Smooth muscle cell (in vitro differentiated cells): ENCODE results near the gene CROCC. TPM values are rescaled to one million over a fixed set of nuclear protein-coding genes. Genes with fewer than 3 reads are reported as not detected.

ENCODE experiments used
- DNase-seq: peaks from one replicate; lab custom pipeline; 2025; ENCODE audit not compliant: unreplicated experiment; lab: John Stamatoyannopoulos, UW
- H2AFZ ChIP-seq: fragments of 200-600 bp; sonication (generic); 2 replicates; pipeline ENCODE4 v1.6.0; 2016; ENCODE audit warnings: antibody characterized with exemption, low read depth, mild to moderate bottlenecking
- H3F3A ChIP-seq: fragments of 200-600 bp; sonication (generic); 2 replicates; pipeline ENCODE4 v1.6.0; 2017; ENCODE audit warnings: antibody characterized with exemption, low read depth
- H3K27ac ChIP-seq: fragments of 200-600 bp; sonication (generic); 2 replicates; pipeline ENCODE4 v1.5.1; 2016; ENCODE audit warnings: low read depth, mild to moderate bottlenecking
- H3K27me3 ChIP-seq: fragments of 200-600 bp; sonication (generic); 2 replicates; pipeline ENCODE4 v1.6.1; 2016; ENCODE audit warnings: low read depth, mild to moderate bottlenecking
- H3K36me3 ChIP-seq: fragments of 200-600 bp; sonication (generic); 2 replicates; pipeline ENCODE4 v1.5.1; 2016; ENCODE audit warnings: low read depth
- H3K4me1 ChIP-seq: fragments of 200-600 bp; sonication (generic); 2 replicates; pipeline ENCODE4 v1.5.1; 2016; ENCODE audit warnings: low read depth
- H3K4me2 ChIP-seq: fragments of 200-600 bp; sonication (generic); 2 replicates; pipeline ENCODE4 v1.6.0; 2016; ENCODE audit warnings: mild to moderate bottlenecking
- H3K4me3 ChIP-seq: fragments of 200-600 bp; sonication (generic); 2 replicates; pipeline ENCODE4 v1.5.1; 2016; ENCODE audit warnings: mild to moderate bottlenecking
- H3K79me2 ChIP-seq: fragments of 200-600 bp; sonication (generic); 2 replicates; pipeline ENCODE4 v1.6.0; 2016; ENCODE audit warnings: low read depth, mild to moderate bottlenecking
- H3K9ac ChIP-seq: fragments of 200-600 bp; sonication (generic); 2 replicates; pipeline ENCODE4 v1.6.0; 2016; ENCODE audit warnings: low read depth
- H3K9me3 ChIP-seq: fragments of 200-600 bp; sonication (generic); replicated peaks from 2 replicates; pipeline ENCODE4 v1.5.1; 2016; ENCODE audit warnings: low read depth
- H4K20me1 ChIP-seq: fragments of 200-600 bp; sonication (generic); 2 replicates; pipeline ENCODE4 v1.6.0; 2016; ENCODE audit warnings: low read depth
- WGBS: methylation state at CpG from one replicate; pipeline ENCODE4 v1.1.7; 2016; ENCODE audit warnings: low lambda C conversion rate; 5-methylcytosine and 5-hydroxymethylcytosine counted together
- polyA plus RNA-seq: library from polyadenylated mRNA; unstranded; fragments of >200 nt; fragmentation: Nextera tagmentation; extraction: Ambion mirVana; gene quantifications from 2 replicates; pipeline ENCODE4 v1.2.1, GENCODE V29; 2016
- small RNA-seq: library from RNA; depleted of rRNA; stranded (forward); fragments of <200 nt; gene quantifications from one replicate; pipeline ENCODE3, GENCODE V24; 2014
- total RNA-seq: library from RNA; depleted of rRNA; stranded (reverse); fragments of >200 nt; gene quantifications from 2 replicates; pipeline ENCODE4 v1.2.3, GENCODE V29; 2014
- TF ChIP-seq, protein P1 (sequence below): fragments of 200-600 bp; sonication (generic); IDR thresholded peaks from 2 replicates; pipeline ENCODE4 v1.5.1; 2017; ENCODE audit warnings: borderline replicate concordance, mild to moderate bottlenecking, antibody characterized with exemption; ENCODE audit not compliant: insufficient read depth, poor library complexity, severe bottlenecking

Gene CROCC
- total and polyA plus RNA-seq, 2 experiments from 2014 or later: 19.7 to 24.0 TPM

DNA sequence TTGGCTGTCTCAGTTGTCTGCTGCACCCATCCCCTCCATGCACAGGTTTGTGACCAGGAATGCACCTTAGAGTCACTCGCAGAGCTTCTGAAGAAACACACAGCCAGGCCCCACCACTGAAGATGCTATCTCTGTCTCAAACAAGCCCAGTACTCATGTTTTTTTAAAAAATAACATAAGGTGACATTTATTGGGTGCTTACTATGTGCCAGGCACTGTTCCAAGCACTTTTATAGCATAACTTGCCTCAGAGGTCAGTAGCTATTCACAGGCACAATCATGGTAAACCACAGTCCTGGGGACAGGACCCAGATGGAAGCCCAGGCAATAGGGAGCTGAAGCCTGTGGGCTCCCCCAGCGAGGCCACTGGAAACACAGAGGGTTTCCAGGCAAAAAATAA, 98.8 kb downstream of the CROCC start:
- H3K36me3 ChIP-seq: peaks cover 5% of the 10 kb centered on the region
- no peak for DNase-seq
- WGBS: 81% methylated on average over 2 of the region's 2 CpGs

DNA sequence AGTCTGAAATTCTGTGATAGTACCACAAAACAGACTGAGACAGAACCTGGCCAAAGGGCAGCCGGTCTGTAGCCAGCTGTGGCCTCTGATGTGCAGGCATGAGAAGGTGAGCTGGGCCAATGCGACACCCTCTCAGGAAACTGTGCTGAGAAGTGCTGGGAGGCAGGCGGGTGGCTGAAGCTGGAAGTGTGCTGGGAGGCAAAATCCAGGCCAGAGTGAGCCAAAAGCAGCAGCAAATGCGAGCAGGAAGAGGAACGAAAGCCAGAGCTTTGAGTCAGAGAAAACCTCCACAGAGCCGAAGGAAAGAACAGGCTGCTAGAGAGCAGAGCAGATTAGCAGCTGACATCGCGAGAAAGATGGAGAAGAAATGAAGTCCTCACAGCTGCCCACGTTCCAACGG, 100.2 kb downstream of the CROCC start:
- no peak for DNase-seq
- H3K27me3 ChIP-seq: no peaks in the 10 kb centered on the region
- H3K4me1 ChIP-seq: no peaks in the 10 kb centered on the region
- H3F3A ChIP-seq: peaks cover 11% of the 10 kb centered on the region
- H3K36me3 ChIP-seq: peaks cover 5% of the 10 kb centered on the region
- no peak overlapping the region for H3K9ac ChIP-seq
- no peak overlapping the region for H2AFZ ChIP-seq
- H3K9me3 ChIP-seq: no peaks in the 10 kb centered on the region
- H3K4me2 ChIP-seq: no peak overlapping the region
- 86% methylated on average over 10 of the region's 10 CpGs for WGBS
- H4K20me1 ChIP-seq: no peaks in the 10 kb centered on the region
- H3K79me2 ChIP-seq: no peaks in the 10 kb centered on the region
- H3K27ac ChIP-seq: no peak overlapping the region
- TF ChIP-seq, protein P1, sequence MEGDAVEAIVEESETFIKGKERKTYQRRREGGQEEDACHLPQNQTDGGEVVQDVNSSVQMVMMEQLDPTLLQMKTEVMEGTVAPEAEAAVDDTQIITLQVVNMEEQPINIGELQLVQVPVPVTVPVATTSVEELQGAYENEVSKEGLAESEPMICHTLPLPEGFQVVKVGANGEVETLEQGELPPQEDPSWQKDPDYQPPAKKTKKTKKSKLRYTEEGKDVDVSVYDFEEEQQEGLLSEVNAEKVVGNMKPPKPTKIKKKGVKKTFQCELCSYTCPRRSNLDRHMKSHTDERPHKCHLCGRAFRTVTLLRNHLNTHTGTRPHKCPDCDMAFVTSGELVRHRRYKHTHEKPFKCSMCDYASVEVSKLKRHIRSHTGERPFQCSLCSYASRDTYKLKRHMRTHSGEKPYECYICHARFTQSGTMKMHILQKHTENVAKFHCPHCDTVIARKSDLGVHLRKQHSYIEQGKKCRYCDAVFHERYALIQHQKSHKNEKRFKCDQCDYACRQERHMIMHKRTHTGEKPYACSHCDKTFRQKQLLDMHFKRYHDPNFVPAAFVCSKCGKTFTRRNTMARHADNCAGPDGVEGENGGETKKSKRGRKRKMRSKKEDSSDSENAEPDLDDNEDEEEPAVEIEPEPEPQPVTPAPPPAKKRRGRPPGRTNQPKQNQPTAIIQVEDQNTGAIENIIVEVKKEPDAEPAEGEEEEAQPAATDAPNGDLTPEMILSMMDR: no peak
- H3K4me3 ChIP-seq: no peak overlapping the region

More for the DNA sequence above, 98.8 kb downstream of the CROCC start:
- H3K27me3 ChIP-seq: no peaks in the 10 kb centered on the region
- no peaks in the 10 kb centered on the region for H3K9me3 ChIP-seq
- no peak overlapping the region for H2AFZ ChIP-seq
- TF ChIP-seq, protein P1: no peak
- no peak overlapping the region for H3K9ac ChIP-seq
- no peaks in the 10 kb centered on the region for H4K20me1 ChIP-seq
- H3K79me2 ChIP-seq: no peaks in the 10 kb centered on the region
- H3K4me1 ChIP-seq: no peaks in the 10 kb centered on the region
- H3K27ac ChIP-seq: no peak overlapping the region
- peaks cover 18% of the 10 kb centered on the region for H3F3A ChIP-seq
- no peak overlapping the region for H3K4me2 ChIP-seq
- no peak overlapping the region for H3K4me3 ChIP-seq

Small RNA genes lying within 50 kb of the gene (small RNA-seq; reads per million reads assigned to genes)
- gene RNU1-2: 0.11 reads per million
- gene RNU1-5P: not detected

Other genes with a start within 250 kb of the CROCC start
- under 0.01 TPM in 2 replicates for gene RNU1-4, start 181.4 kb upstream of the CROCC start, total RNA-seq
- 4.2 and 6.4 TPM in 2 replicates for gene RNU1-4, start 181.4 kb upstream of the CROCC start, polyA plus RNA-seq
- gene RNU1-2, start 26.0 kb upstream of the CROCC start, total RNA-seq: under 0.01 TPM in 2 replicates
- 4.2 and 6.4 TPM in 2 replicates for gene RNU1-2, start 26.0 kb upstream of the CROCC start, polyA plus RNA-seq
- 307 and 325 TPM in 2 replicates for gene MFAP2, start 58.7 kb downstream of the CROCC start, total RNA-seq
- 858 and 885 TPM in 2 replicates for gene MFAP2, start 58.7 kb downstream of the CROCC start, polyA plus RNA-seq
- gene ATP13A2, start 90.0 kb downstream of the CROCC start, total RNA-seq: 16.0 and 27.7 TPM in 2 replicates
- gene ATP13A2, start 90.0 kb downstream of the CROCC start, polyA plus RNA-seq: 42.3 and 64.3 TPM in 2 replicates
- 126 and 174 TPM in 2 replicates for gene SDHB, start 132.1 kb downstream of the CROCC start, total RNA-seq
- 111 and 123 TPM in 2 replicates for gene SDHB, start 132.1 kb downstream of the CROCC start, polyA plus RNA-seq
- gene PADI2, start 197.5 kb downstream of the CROCC start, total RNA-seq: not detected in 2 replicates
- not detected in 2 replicates for gene PADI2, start 197.5 kb downstream of the CROCC start, polyA plus RNA-seq